HCT116 (cell line): ENCODE measurements around the gene RBM4B. TPM values are rescaled to one million over a fixed set of nuclear protein-coding genes. Genes with fewer than 3 reads are reported as not detected.

Experiments
- ATAC-seq: fragments of 200-7000 bp; cut with Tn5 transposase; 2 replicates; pipeline ENCODE4 v1.9.1; 2020; ENCODE audit warnings: mild to moderate bottlenecking, moderate library complexity
- BruUV-seq: library from RNA; stranded (reverse); fragments of 400-500 nt; replicated peaks from 2 replicates; lab custom pipeline; 2021; lab: Mats Ljungman, UMichigan
- CTCF ChIA-PET: fragments of 300-600 bp; sonication (Branson Sonifier 250); formaldehyde crosslinking; loops from one replicate; lab custom pipeline; 2021; ENCODE audit warnings: antibody characterized with exemption; lab: Charles Lee
- POLR2A ChIA-PET: fragments of 300-600, 350-600 bp; sonication (Branson Sonifier 250); formaldehyde crosslinking; loops from one replicate; lab custom pipeline; 2021; ENCODE audit warnings: antibody characterized with exemption; lab: Charles Lee
- RAD21 ChIA-PET, 2 experiments: fragments of 300-600 bp; sonication (Branson Sonifier 250); formaldehyde crosslinking; loops; one replicate each; lab custom pipeline; 2023; ENCODE audit warnings: low total read pairs in 2 of 2; ENCODE audit not compliant: uncharacterized antibody in 2 of 2, unreplicated experiment in 2 of 2, low non-redundant PET in 1 of 2; lab: Charles Lee
- DNase-seq: peaks from one replicate; pipeline ENCODE4 v3.0.0-alpha.2; 2010; ENCODE audit warnings: low read depth, low spot score
- H2AFZ ChIP-seq: fragments of 200-600 bp; shearing (Covaris generic), sonication (generic); 2 replicates; pipeline ENCODE4 v1.6.1; 2017; ENCODE audit warnings: low read depth, mixed run types, mixed read lengths, antibody characterized with exemption, low read length; ENCODE audit not compliant: poor library complexity, severe bottlenecking
- H3K27ac ChIP-seq: 2 replicates; pipeline ENCODE4 v1.5.1; 2012; ENCODE audit warnings: low read depth, low read length
- H3K27me3 ChIP-seq: fragments of 200-600 bp; sonication (generic); 2 replicates; pipeline ENCODE4 v1.6.1; 2016; ENCODE audit warnings: mixed run types, low read length, mixed read lengths; ENCODE audit not compliant: insufficient read depth
- H3K36me3 ChIP-seq, 2 experiments: fragments of 200-500 bp in 1 of 2; fragments of 200-600 bp in 1 of 2; sonication (Bioruptor generic) in 1 of 2; sonication (generic) in 1 of 2; 2 replicates each; pipeline versions ENCODE4 v1.5.1 to v1.6.1; 2014 to 2016; ENCODE audit warnings: low read length in 2 of 2, inconsistent platforms in 1 of 2, mixed read lengths in 1 of 2, mixed run types in 1 of 2; ENCODE audit not compliant: insufficient read depth in 2 of 2, control insufficient read depth in 1 of 2
- H3K4me1 ChIP-seq, 2 experiments: fragments of 200-600 bp in 1 of 2; sonication (generic) in 1 of 2; 2 replicates each; pipeline versions ENCODE4 v1.5.1 to v1.6.1; 2012 to 2017; ENCODE audit warnings: low read length in 2 of 2, inconsistent platforms in 1 of 2, mild to moderate bottlenecking in 1 of 2, mixed read lengths in 1 of 2, mixed run types in 1 of 2, moderate library complexity in 1 of 2; ENCODE audit not compliant: insufficient read depth in 2 of 2, control insufficient read depth in 1 of 2
- H3K4me2 ChIP-seq: fragments of 200-600 bp; sonication (generic); 2 replicates; pipeline ENCODE4 v1.6.1; 2017; ENCODE audit warnings: mixed run types, low read length, mixed read lengths
- H3K4me3 ChIP-seq, 2 experiments: fragments of 200-600 bp in 1 of 2; sonication (generic) in 1 of 2; replicated peaks in 1 of 2; 2 replicates each; pipeline ENCODE4 v1.5.1; 2011 to 2016; ENCODE audit warnings: low read length in 2 of 2, control low read depth in 1 of 2, low read depth in 1 of 2, mild to moderate bottlenecking in 1 of 2, mixed read lengths in 1 of 2, mixed run types in 1 of 2
- H3K79me2 ChIP-seq: fragments of 200-600 bp; sonication (generic); 2 replicates; pipeline ENCODE4 v1.6.1; 2017; ENCODE audit warnings: mild to moderate bottlenecking, mixed run types, low read length, moderate library complexity, mixed read lengths; ENCODE audit not compliant: insufficient read depth
- H3K9ac ChIP-seq: fragments of 200-600 bp; sonication (generic); 2 replicates; pipeline ENCODE4 v1.6.1; 2016; ENCODE audit warnings: low read length, mixed read lengths
- H3K9me2 ChIP-seq: fragments of 200-600 bp; sonication (generic), shearing (Covaris generic); 2 replicates; pipeline ENCODE4 v1.6.1; 2017; ENCODE audit warnings: mixed run types, mild to moderate bottlenecking, moderate library complexity; ENCODE audit not compliant: insufficient read depth
- H3K9me3 ChIP-seq, 2 experiments: fragments of 200-500 bp in 1 of 2; fragments of 200-600 bp in 1 of 2; sonication (Bioruptor generic) in 1 of 2; sonication (generic) in 1 of 2; 2 replicates each; pipeline ENCODE4 v1.6.1; 2014 to 2017; ENCODE audit warnings: low read length in 2 of 2, mixed read lengths in 2 of 2, inconsistent platforms in 1 of 2, low read depth in 1 of 2, mild to moderate bottlenecking in 1 of 2, mixed run types in 1 of 2, moderate library complexity in 1 of 2; ENCODE audit not compliant: control insufficient read depth in 1 of 2, insufficient read depth in 1 of 2
- H4K20me1 ChIP-seq: fragments of 200-600 bp; sonication (generic), shearing (Covaris generic); 2 replicates; pipeline ENCODE4 v1.6.1; 2017; ENCODE audit warnings: mixed run types, mild to moderate bottlenecking, moderate library complexity; ENCODE audit not compliant: insufficient read depth
- ATF3 ChIP-seq: IDR thresholded peaks from 2 replicates; pipeline ENCODE4 v1.6.1; 2012
- CEBPB ChIP-seq: IDR thresholded peaks from 2 replicates; pipeline ENCODE4 v1.6.1; 2012; ENCODE audit warnings: low read depth
- EGR1 ChIP-seq: IDR thresholded peaks from 2 replicates; pipeline ENCODE4 v1.6.1; 2012; ENCODE audit warnings: low read depth
- EZH2 ChIP-seq: fragments of 200-600 bp; sonication (generic); IDR thresholded peaks from 2 replicates; pipeline ENCODE4 v1.6.1; 2017; ENCODE audit warnings: antibody characterized with exemption, mixed run types
- EZH2phosphoT487 ChIP-seq: fragments of 200-600 bp; IDR thresholded peaks from 2 replicates; pipeline ENCODE4 v1.6.1; 2018; ENCODE audit warnings: antibody characterized with exemption, borderline replicate concordance
- FOSL1 ChIP-seq: IDR thresholded peaks from 2 replicates; pipeline ENCODE4 v1.6.1; 2012; ENCODE audit warnings: low read depth
- MAX ChIP-seq: IDR thresholded peaks from 2 replicates; pipeline ENCODE4 v1.6.1; 2012
- POLR2AphosphoS5 ChIP-seq: IDR thresholded peaks from 2 replicates; pipeline ENCODE4 v1.6.1; 2011; ENCODE audit warnings: mild to moderate bottlenecking, low read depth, low read length, moderate library complexity
- RAD21 ChIP-seq: IDR thresholded peaks from 2 replicates; pipeline ENCODE4 v1.6.1; 2012; ENCODE audit warnings: low read depth, mild to moderate bottlenecking
- REST ChIP-seq: IDR thresholded peaks from 2 replicates; pipeline ENCODE4 v1.6.1; 2012; ENCODE audit warnings: low read depth
- SIN3A ChIP-seq: IDR thresholded peaks from 2 replicates; pipeline ENCODE4 v1.6.1; 2012; ENCODE audit warnings: low read depth
- SP1 ChIP-seq: IDR thresholded peaks from 2 replicates; pipeline ENCODE4 v1.6.1; 2012; ENCODE audit warnings: low read depth
- SRF ChIP-seq: IDR thresholded peaks from 2 replicates; pipeline ENCODE4 v1.6.1; 2012; ENCODE audit warnings: low read depth
- TCF7L2 ChIP-seq: IDR thresholded peaks from 2 replicates; pipeline ENCODE4 v1.7.0; 2011; ENCODE audit warnings: borderline replicate concordance, inconsistent platforms; ENCODE audit not compliant: insufficient read depth, insufficient read length; ENCODE audit errors: extremely low read depth
- ZBTB33 ChIP-seq: IDR thresholded peaks from 2 replicates; pipeline ENCODE4 v1.6.1; 2011; ENCODE audit warnings: mild to moderate bottlenecking, low read length, moderate library complexity; ENCODE audit not compliant: insufficient replicate concordance; ENCODE audit errors: extremely low read depth
- ZFX ChIP-seq: fragments of 450-650 bp; IDR thresholded peaks from 2 replicates; pipeline ENCODE4 v1.6.1; 2017
- ZNF274 ChIP-seq: fragments of 200-500 bp; sonication (Bioruptor generic); IDR thresholded peaks from 2 replicates; pipeline ENCODE4 v1.6.1; 2014; ENCODE audit warnings: mild to moderate bottlenecking, low read depth, low read length, inconsistent platforms
- intact Hi-C: fragments of 100-400 bp; cut with micrococcal nuclease; formaldehyde crosslinking; loops from 2 replicates; pipeline ENCODE4 v1.10.0; 2022
- total RNA-seq: library from RNA; stranded (reverse); gene quantifications from one replicate; pipeline ENCODE4 v1.2.1, GENCODE V29; 2021; ENCODE audit not compliant: unreplicated experiment

RBM4B gene
- total RNA-seq, 1 experiment from 2014 or later, result 18.1 TPM

- ATAC-seq, result no peak
- ChIA-PET RAD21 (no interaction called here), POLR2A (no interaction called here), CTCF (no interaction called here)
- intact Hi-C loops, result no loop called here
- H3K4me1 ChIP-seq, result peaks cover 0 to 3% of the 10 kb centered on the region in 2 experiments; a peak in 1 of 4 replicates
- no peak overlapping the region for H3K9ac ChIP-seq
- no peaks in the 10 kb centered on the region; a peak in 1 of 4 replicates for H3K36me3 ChIP-seq
- H3K4me2 ChIP-seq, result no peak overlapping the region
- no peaks in the 10 kb centered on the region for H3K9me2 ChIP-seq
- no peaks in the 10 kb centered on the region for H3K27me3 ChIP-seq
- H4K20me1 ChIP-seq, result no peaks in the 10 kb centered on the region
- BruUV-seq, result no TSS peak
- TF ChIP-seq REST (no peak), EGR1 (no peak)
- no peaks in the 10 kb centered on the region for H3K9me3 ChIP-seq
- H2AFZ ChIP-seq, result no peak overlapping the region
- H3K27ac ChIP-seq, result no peak overlapping the region
- DNase-seq, result no peak
- no peak overlapping the region for H3K4me3 ChIP-seq
- H3K79me2 ChIP-seq, result no peaks in the 10 kb centered on the region
Observed at GRCh38 chr11:66708701-66709100, 31.0 kb upstream of the RBM4B start.

DNA sequence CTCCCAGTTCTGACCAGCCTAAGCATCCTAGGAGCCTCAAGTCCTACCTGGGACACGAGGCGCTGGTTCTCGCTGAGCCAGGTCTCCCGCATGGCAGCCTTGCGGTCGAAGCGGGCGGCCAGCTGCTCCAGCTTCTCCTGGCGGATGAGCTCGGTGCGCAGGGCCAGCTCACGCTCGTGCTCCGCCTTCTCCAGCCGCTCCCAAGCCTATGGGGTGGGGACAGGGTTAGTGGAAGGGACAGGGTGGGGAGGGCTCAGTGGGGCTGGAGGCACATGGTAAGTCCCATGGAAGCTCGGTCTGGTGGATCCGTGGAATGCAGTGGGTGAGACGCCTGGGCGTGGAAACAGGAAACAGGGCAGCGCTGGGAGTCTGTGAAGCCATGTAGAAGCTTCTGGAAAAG, 30.4 kb upstream of the RBM4B start:
- Histone ChIP-seq H3K79me2 (no peaks in the 10 kb centered on the region), H3K4me3 (no peak overlapping the region), H3K4me2 (no peak overlapping the region), H3K4me1 (peaks cover 0 to 3% of the 10 kb centered on the region in 2 experiments; a peak in 1 of 4 replicates), H3K27me3 (no peaks in the 10 kb centered on the region), H3K36me3 (no peaks in the 10 kb centered on the region; a peak in 1 of 4 replicates), H3K9me2 (no peaks in the 10 kb centered on the region), H4K20me1 (no peaks in the 10 kb centered on the region), H3K9me3 (no peaks in the 10 kb centered on the region), H3K9ac (no peak overlapping the region), H2AFZ (no peak overlapping the region), H3K27ac (no peak overlapping the region)
- CTCF ChIA-PET, result no interaction called here
- RAD21 ChIA-PET, result no interaction called here
- no peak for DNase-seq
- no peak for ATAC-seq
- no TSS peak for BruUV-seq
- intact Hi-C loops, result no loop called here
- POLR2A ChIA-PET, result no interaction called here
- no peak for TF ChIP-seq ZNF274
- TF ChIP-seq EZH2, result no peak
- TF ChIP-seq EZH2phosphoT487, result no peak
- no peak for TF ChIP-seq CEBPB
- no peak for TF ChIP-seq TCF7L2
- no peak for TF ChIP-seq MAX
- TF ChIP-seq ATF3, result no peak
- no peak for TF ChIP-seq SIN3A
- TF ChIP-seq ZBTB33, result no peak
- no peak for TF ChIP-seq SRF
- no peak for TF ChIP-seq RAD21
- TF ChIP-seq ZFX, result no peak
- no peak for TF ChIP-seq FOSL1
- no peak for TF ChIP-seq POLR2AphosphoS5
- no peak for TF ChIP-seq SP1
